Measurements from ENCODE around the gene E2F7. TPM values are rescaled to one million over a fixed set of nuclear protein-coding genes. Genes with fewer than 3 reads are reported as not detected.
"Not testable (repeated sequence)": the region's sequence is repeated elsewhere in the genome, so short reads cannot be mapped to it uniquely, and the experiment has no call there.

The E2F7 gene
- total RNA-seq, 2 donors from 2014 or later, result 10.7 to 15.0 TPM

DNA sequence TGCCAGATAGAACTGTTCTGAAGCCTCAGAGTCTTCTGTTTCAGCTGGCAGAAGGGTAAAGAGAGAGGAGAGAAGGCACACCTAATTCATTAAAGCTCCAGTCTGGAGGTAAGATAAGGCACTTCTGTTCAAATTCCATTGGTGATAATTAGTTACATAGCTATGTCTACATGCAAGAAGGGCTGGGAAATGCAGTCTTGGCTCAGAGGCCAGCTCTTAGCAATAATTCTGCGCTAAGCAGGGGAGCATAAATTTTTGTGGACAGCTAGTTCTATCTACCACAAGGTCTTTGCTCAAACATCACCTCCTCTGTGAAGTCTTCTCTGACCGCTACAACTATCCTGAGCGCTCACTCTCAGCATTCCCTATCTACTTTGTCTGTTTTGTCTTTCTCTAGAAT, 14.3 kb upstream of the E2F7 start:
- ATAC-seq (no peak), DNase-seq (ENCODE audit: low spot score) (no peak)
- H3K27me3 Mint-ChIP-seq, result peaks cover 22 to 39% of the 10 kb centered on the region in 2 donors
- H3K36me3 Mint-ChIP-seq, result no peaks in the 10 kb centered on the region
- no peak overlapping the region for H3K4me3 Mint-ChIP-seq
- H3K9me3 Mint-ChIP-seq, result no peaks in the 10 kb centered on the region
- H3K4me1 Mint-ChIP-seq (ENCODE audit: low read depth in 2 of 2), result no peaks in the 10 kb centered on the region
- no peak overlapping the region for H3K27ac Mint-ChIP-seq

DNA sequence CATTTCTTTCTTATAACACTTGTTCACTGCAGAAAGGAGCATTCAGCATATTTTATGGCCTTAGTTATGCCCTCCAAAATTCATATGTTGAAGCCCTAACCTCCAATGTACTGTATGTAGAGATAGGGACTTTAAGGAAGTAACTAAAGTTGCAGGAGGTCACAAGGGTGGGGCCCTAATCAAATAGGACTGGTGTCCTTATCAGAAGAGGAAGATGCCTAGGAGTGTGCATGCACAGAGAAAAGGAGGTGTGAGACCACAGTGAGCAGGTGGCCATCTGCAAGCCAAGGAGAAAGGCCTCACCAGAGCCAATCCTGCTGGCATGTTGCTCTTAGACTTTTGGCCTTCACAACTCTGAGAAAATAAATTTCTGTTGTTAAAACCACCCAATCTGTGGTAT, 12.9 kb upstream of the E2F7 start:
- DNase-seq (ENCODE audit: low spot score) (no peak), ATAC-seq (no peak)
- H3K27me3 Mint-ChIP-seq, result peaks cover 25 to 39% of the 10 kb centered on the region in 2 donors
- no peak overlapping the region for H3K27ac Mint-ChIP-seq
- no peaks in the 10 kb centered on the region for H3K36me3 Mint-ChIP-seq
- H3K9me3 Mint-ChIP-seq, result no peaks in the 10 kb centered on the region
- no peaks in the 10 kb centered on the region for H3K4me1 Mint-ChIP-seq (ENCODE audit: low read depth in 2 of 2)
- no peak overlapping the region for H3K4me3 Mint-ChIP-seq

DNA sequence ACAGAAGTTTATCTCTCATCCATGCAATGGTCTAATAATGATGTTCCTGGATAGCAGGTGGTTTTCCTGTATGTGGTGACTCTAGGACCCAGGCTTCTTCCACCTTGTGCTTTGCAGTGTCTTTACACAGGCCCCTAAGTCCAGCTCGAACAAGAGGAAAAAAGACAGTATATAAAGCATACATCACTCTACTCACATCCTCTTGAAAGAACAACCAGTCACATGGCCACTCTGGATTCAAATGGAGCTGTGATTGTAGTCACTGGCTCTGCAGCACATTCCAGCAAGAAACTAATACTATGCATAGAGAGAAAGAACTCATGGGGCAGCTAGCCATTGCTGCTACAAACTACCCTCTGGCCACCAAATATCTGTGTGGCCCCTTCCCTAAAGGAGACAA, 11.5 kb upstream of the E2F7 start:
- no peaks in the 10 kb centered on the region for H3K36me3 Mint-ChIP-seq
- H3K27ac Mint-ChIP-seq, result no peak overlapping the region
- no peaks in the 10 kb centered on the region for H3K9me3 Mint-ChIP-seq
- ATAC-seq, result no peak
- H3K4me1 Mint-ChIP-seq (ENCODE audit: low read depth in 2 of 2), result no peaks in the 10 kb centered on the region
- DNase-seq (ENCODE audit: low spot score), result no peak
- H3K27me3 Mint-ChIP-seq, result peaks cover 25 to 37% of the 10 kb centered on the region in 2 donors
- H3K4me3 Mint-ChIP-seq, result no peak overlapping the region

DNA sequence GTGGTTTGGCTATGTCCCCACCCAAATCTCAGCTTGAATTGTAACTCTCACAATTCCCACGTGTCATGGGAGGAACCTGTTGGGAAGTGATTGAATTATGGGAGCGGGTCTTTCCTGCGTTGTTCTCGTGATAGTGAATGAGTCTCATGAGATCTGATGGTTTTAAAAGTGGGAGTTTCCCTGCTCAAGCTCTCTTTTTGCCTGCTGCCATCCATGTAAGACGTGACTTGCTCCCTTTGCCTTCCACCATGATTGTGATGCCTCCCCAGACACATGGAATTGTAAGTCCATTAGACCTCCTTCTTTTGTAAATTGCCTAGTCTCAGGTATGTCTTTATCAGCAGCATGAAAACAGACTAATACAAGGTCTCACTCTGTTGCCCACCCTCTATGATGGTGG, 8.5 kb upstream of the E2F7 start:
- not testable (repeated sequence) for H3K36me3 Mint-ChIP-seq; H3K27ac Mint-ChIP-seq; DNase-seq (ENCODE audit: low spot score); ATAC-seq; H3K4me3 Mint-ChIP-seq; H3K9me3 Mint-ChIP-seq; H3K4me1 Mint-ChIP-seq (ENCODE audit: low read depth in 2 of 2)
- H3K27me3 Mint-ChIP-seq, result peaks cover 14 to 24% of the 10 kb centered on the region in 2 donors

DNA sequence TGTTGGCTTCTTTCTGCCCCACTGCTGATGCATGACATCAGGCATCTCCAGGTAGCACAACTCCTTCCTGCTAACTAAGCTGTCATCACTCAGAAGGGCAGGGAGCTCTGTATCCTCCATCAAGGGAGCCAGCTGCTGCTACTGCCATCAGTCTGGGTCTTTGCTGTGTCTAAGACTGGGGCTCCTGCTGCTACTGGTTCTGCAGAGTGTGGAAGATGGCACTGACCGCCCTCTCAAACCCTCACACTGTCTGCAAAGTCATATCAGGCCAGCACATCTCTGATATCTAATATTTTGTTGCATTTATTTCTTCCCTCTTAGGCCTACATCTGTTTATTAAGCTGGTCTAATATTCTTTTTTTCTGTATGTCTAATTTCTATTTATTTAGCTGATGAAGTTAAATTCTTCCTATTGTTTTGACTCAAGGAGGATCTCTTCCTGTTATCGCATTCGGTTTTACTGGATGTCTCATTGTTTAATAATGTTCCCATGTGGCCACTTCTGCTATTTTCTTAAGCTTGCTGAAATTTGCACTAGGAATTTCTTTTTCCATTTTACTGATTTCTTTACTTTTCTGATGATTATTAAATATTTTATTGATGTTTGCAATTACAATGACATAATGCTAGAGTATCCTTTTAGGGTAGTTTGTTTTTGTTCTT, 7.6 kb upstream of the E2F7 start:
- ATAC-seq (peak; percentile 31 to 53), DNase-seq (ENCODE audit: low spot score) (no peak)
- H3K4me3 Mint-ChIP-seq, result no peak overlapping the region
- H3K9me3 Mint-ChIP-seq, result no peaks in the 10 kb centered on the region
- H3K4me1 Mint-ChIP-seq (ENCODE audit: low read depth in 2 of 2), result no peaks in the 10 kb centered on the region
- H3K36me3 Mint-ChIP-seq, result no peaks in the 10 kb centered on the region
- H3K27ac Mint-ChIP-seq, result no peak overlapping the region
- peaks cover 15 to 22% of the 10 kb centered on the region in 2 donors for H3K27me3 Mint-ChIP-seq

DNA sequence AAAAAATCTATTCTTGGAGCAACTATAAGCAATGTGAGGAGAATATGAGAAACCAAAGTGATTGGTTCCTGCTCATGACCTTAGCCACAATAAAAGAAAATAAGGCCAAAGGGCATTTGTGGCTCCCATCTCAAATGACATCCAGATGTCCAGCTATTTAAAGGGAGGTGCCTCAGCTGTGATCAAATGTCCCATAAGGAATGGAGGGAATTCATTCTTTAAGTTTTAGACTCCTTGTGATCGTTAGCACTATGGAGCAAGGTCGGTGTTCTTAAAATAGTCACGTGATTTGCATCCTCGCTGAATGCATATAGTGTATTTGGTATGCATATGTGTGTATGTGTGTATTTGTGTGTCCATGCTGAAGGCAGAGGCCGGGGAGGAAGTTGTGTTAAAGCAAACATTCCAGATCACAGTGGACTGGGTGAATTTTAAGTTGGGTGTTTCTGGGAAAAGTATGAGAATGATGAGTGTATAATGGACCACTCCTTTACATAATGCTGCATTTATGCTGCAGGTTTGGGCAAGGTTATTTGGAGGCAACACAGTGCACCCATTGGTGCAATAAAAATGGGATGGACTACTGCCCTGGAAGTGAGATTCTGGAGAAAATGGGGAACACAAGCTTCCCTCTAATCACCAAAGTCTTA, 5.6 kb upstream of the E2F7 start:
- H3K36me3 Mint-ChIP-seq, result no peaks in the 10 kb centered on the region
- peaks cover 5 to 6% of the 10 kb centered on the region in 2 donors for H3K27me3 Mint-ChIP-seq
- no peak for DNase-seq (ENCODE audit: low spot score)
- H3K9me3 Mint-ChIP-seq, result no peaks in the 10 kb centered on the region
- ATAC-seq, result no peak
- no peaks in the 10 kb centered on the region for H3K4me1 Mint-ChIP-seq (ENCODE audit: low read depth in 2 of 2)
- H3K4me3 Mint-ChIP-seq, result no peak overlapping the region
- no peak overlapping the region for H3K27ac Mint-ChIP-seq

DNA sequence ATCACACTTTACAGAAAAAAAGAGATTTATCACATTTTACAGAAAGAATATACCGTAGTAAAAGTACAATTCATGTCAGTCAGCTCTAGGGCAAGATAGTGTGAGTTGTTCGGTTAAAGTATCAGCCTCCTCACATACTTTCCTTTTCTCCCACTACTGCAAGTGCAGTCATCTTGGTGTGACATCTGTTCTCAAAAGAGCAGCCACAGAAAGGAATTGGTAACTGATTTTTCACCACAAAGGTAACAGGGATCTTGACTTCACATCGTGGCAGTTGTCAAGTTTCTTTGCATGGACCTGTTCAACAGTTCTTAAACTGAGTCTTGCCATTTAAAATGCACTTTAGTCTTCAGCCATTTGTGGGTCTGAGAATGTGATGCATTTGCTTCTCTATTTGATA, 5.0 kb upstream of the E2F7 start:
- Mint-ChIP-seq H3K27ac (no peak overlapping the region), H3K27me3 (peaks cover under 1 to 5% of the 10 kb centered on the region in 2 donors), H3K4me1 (ENCODE audit: low read depth in 2 of 2) (no peaks in the 10 kb centered on the region), H3K9me3 (no peaks in the 10 kb centered on the region), H3K4me3 (no peak overlapping the region), H3K36me3 (no peaks in the 10 kb centered on the region)
- ATAC-seq, result no peak
- no peak for DNase-seq (ENCODE audit: low spot score)

DNA sequence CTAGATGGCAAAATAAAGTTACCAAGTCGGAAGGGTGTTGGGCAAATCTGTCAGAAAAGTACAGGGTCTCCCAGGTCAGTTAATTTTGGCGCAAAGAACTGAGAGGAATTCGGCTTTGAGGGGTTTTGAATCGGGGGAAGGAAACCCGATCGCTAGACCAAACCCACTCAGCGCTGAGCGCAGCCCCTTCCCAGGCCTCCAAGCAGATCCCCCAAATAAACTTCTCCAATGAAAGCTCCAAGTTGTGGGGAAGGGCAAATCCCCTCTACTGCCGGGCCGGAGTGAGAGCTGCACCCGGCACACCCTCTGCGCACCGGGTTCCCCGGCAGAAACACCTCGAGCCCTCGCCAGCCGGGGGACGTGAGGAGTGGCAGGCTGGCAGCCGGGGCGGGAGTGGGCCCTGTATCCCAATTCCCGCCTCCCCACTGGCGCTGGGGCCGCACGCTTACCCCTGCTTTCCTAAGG, 441 bp downstream of the E2F7 start:
- Mint-ChIP-seq H3K4me1 (ENCODE audit: low read depth in 2 of 2) (peaks cover 21 to 23% of the 10 kb centered on the region in 2 donors), H3K27me3 (peaks cover 5 to 6% of the 10 kb centered on the region in 2 donors), H3K9me3 (no peaks in the 10 kb centered on the region), H3K27ac (peak overlapping the region; percentile 18 to 40), H3K4me3 (peak overlapping the region; percentile 90), H3K36me3 (no peaks in the 10 kb centered on the region)
- ATAC-seq (peak in 1 of 2 donors; percentile 47), DNase-seq (ENCODE audit: low spot score) (no peak)

DNA sequence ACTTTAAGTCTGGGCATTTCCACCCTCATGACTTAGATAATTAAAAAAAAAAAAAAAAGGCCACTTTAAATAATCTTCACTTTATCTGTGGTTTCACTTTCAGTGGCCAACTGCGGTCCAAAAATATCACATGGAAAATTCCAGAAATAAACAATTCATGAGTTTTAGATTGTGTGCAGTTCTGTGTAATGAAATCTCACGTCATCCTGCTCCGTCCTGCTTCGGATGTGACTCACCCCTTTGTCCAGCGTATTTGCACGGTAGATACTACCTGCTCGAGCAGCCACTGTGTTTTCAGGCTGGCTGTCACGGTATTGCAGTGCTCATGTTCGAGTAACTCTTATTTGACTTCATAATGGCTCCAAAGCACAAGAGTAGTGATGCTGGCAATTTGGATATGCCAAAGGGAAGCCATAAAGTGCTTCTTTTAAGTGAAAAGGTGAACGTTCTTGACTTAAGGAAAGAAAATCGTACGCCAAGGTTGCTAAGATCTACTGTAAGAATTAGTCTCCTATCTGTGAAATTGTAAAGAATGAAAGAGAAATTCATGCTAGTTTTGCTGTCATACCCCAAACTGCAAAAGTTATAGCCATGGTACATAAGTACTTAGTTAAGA, 2.4 kb downstream of the E2F7 start:
- ATAC-seq (no peak), DNase-seq (ENCODE audit: low spot score) (no peak)
- Mint-ChIP-seq H3K4me3 (no peak overlapping the region), H3K36me3 (no peaks in the 10 kb centered on the region), H3K27me3 (peaks cover 3 to 6% of the 10 kb centered on the region in 2 donors), H3K9me3 (no peaks in the 10 kb centered on the region), H3K4me1 (ENCODE audit: low read depth in 2 of 2) (peaks cover 21 to 23% of the 10 kb centered on the region in 2 donors), H3K27ac (no peak overlapping the region)

DNA sequence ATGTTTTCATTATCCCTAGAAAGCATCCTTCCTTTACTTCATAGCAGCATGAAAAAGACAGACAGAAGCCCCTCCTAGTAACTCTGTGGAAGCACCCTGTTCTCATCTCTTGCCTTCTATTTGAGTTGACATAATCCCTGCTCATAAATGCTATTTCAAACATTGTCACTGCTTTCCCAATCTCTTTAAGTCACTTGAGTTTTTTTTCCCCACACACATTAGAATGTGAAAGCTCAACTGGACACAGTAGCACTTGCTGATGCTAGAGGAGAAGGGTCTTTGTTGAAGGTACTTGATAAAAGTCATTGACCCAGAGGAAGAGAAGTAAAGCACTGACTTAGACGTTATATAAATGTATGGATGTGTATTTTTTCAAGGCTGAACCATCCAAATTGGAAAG, 3.0 kb downstream of the E2F7 start:
- H3K27ac Mint-ChIP-seq, result no peak overlapping the region
- H3K4me1 Mint-ChIP-seq (ENCODE audit: low read depth in 2 of 2), result peaks cover 21 to 23% of the 10 kb centered on the region in 2 donors
- no peak overlapping the region for H3K4me3 Mint-ChIP-seq
- H3K9me3 Mint-ChIP-seq, result no peaks in the 10 kb centered on the region
- no peaks in the 10 kb centered on the region for H3K36me3 Mint-ChIP-seq
- H3K27me3 Mint-ChIP-seq, result peaks cover 3 to 6% of the 10 kb centered on the region in 2 donors
- ATAC-seq (no peak), DNase-seq (ENCODE audit: low spot score) (no peak)

DNA sequence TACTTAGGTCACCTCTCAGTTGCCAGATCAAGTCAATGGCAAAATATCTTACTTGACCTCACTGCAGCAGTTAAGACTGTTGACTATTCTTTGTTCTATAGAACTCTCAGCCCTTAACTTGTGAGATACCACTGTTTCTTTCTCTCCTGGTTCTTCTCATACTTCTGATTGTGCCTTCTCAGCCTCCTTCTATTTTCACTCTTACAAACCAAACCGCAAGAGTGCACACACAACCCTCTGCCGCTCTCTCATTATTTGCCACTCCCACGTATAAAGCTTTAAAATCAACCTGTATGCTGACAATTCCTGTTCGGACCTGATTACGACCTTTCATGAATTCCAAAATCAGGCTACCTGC, 4.5 kb downstream of the E2F7 start:
- Mint-ChIP-seq H3K36me3 (no peaks in the 10 kb centered on the region), H3K27me3 (peaks cover 3 to 6% of the 10 kb centered on the region in 2 donors), H3K4me3 (peak overlapping the region; percentile 7), H3K4me1 (ENCODE audit: low read depth in 2 of 2) (peaks cover 21 to 23% of the 10 kb centered on the region in 2 donors), H3K9me3 (no peaks in the 10 kb centered on the region), H3K27ac (no peak overlapping the region)
- DNase-seq (ENCODE audit: low spot score), result no peak
- ATAC-seq, result no peak

DNA sequence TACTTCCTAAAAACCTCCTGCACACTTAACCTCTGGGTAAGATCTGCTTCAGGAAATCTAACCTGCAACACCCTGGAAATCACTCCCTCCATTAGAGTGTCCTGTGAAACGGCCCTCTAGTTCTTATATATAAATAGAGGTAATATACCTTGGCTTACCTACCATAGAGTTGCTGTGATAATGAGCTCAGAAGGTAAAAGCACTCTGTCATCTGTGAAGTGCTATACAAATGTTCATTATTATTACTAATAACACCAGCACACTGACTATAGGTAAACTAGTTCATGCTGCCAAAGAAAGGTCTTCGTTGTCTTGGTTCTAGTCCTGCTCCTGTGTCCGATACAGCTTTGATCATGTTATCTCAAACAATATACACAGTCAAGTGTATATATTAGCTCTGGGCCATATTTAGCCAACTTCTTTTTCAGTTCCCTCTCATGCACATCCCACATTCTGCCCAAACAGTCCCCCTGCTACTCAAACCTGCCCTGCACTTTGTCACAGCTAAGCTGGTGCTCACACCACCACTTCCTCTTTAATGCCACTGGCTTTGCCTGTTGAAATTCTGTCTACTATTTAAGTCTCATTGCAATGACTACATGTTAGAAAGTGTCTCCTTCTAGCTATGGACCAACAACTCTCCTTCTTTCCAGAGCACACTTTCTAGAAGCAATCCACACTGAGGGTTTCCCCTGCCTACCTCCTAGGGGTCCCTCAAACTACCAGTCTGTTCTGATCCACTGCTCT, 5.1 kb downstream of the E2F7 start:
- DNase-seq (ENCODE audit: low spot score) (no peak), ATAC-seq (no peak)
- Mint-ChIP-seq H3K36me3 (no peaks in the 10 kb centered on the region), H3K4me1 (ENCODE audit: low read depth in 2 of 2) (peaks cover 21 to 23% of the 10 kb centered on the region in 2 donors), H3K9me3 (no peaks in the 10 kb centered on the region), H3K27me3 (peaks cover 3 to 6% of the 10 kb centered on the region in 2 donors), H3K4me3 (peak overlapping the region; percentile 7), H3K27ac (no peak overlapping the region)

DNA sequence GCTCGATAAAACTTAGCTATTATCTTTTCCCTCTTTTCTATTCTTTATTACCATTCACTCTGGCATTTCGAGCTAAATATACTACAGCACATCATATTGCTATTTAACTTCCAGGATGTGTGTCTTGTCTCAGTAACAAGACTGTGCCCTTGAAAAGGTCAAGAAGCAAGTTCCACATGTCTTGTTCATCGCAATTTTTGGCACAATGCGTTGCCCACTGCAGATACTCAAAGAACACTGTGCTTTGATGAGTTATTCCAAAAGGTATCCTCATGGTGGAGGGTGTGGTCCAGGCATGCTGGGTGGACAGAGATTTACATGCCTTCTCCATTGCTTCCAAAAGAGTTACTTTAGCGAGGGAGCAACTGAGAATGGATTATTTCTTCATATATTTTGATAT, 6.6 kb downstream of the E2F7 start:
- no peaks in the 10 kb centered on the region for H3K27me3 Mint-ChIP-seq
- no peaks in the 10 kb centered on the region for H3K36me3 Mint-ChIP-seq
- DNase-seq (ENCODE audit: low spot score) (no peak), ATAC-seq (no peak)
- H3K4me3 Mint-ChIP-seq, result no peak overlapping the region
- peaks cover 16 to 19% of the 10 kb centered on the region in 2 donors for H3K4me1 Mint-ChIP-seq (ENCODE audit: low read depth in 2 of 2)
- no peak overlapping the region for H3K27ac Mint-ChIP-seq
- no peaks in the 10 kb centered on the region for H3K9me3 Mint-ChIP-seq

DNA sequence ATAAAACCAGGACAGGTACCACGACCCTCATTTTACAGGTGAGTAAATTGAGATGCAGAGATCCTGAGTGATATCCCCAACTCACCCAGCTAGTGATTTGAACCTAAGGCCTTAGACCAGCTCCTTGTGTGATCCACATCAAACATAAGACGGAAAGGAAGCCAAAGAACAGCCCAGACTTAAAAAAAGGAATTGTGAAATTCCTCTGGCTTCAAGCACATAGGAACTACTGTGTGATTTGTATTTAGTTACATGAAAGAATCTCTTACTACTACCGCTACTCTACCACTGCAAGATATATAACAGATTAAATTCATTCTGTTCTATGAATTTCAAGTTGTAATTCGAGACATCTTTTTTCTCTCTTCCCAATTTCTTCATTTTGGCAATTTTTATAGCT, 10.5 kb downstream of the E2F7 start:
- DNase-seq (ENCODE audit: low spot score) (no peak), ATAC-seq (no peak)
- no peak overlapping the region for H3K27ac Mint-ChIP-seq
- no peaks in the 10 kb centered on the region for H3K27me3 Mint-ChIP-seq
- no peaks in the 10 kb centered on the region for H3K9me3 Mint-ChIP-seq
- H3K36me3 Mint-ChIP-seq, result no peaks in the 10 kb centered on the region
- H3K4me3 Mint-ChIP-seq, result no peak overlapping the region
- no peaks in the 10 kb centered on the region for H3K4me1 Mint-ChIP-seq (ENCODE audit: low read depth in 2 of 2)

Measured in natural killer cell treated with Interleukin-12 subunit alpha and Interleukin-12 subunit beta and Interleukin-15 and Interleukin-18, amount 100 ng/mL, for 72 hours (primary cell).